H1 (cell line): ENCODE results near the gene GABRR3. TPM values are rescaled to one million over a fixed set of nuclear protein-coding genes. Genes with fewer than 3 reads are reported as not detected.

Experiments
- CTCF ChIA-PET: fragments of 300-600 bp; sonication (Branson Sonifier 250); formaldehyde crosslinking; loops from one replicate; lab custom pipeline; 2021; ENCODE audit not compliant: partially characterized antibody; lab: Charles Lee
- POLR2A ChIA-PET: fragments of 300-600 bp; sonication (Branson Sonifier 250); formaldehyde crosslinking; loops from one replicate; lab custom pipeline; 2021; ENCODE audit warnings: inconsistent platforms; ENCODE audit not compliant: partially characterized antibody; lab: Charles Lee
- DNase-seq, 2 experiments: peaks; one replicate each; pipeline versions ENCODE4 v3.0.0 to v3.0.0-alpha.2; 2010 to 2022; ENCODE audit warnings: low spot score in 2 of 2, low read depth in 1 of 2, mixed read lengths in 1 of 2
- FAIRE-seq: peaks from 2 replicates; lab custom pipeline; 2011; peaks lifted over from hg19 to GRCh38; lab: Jason Lieb, UNC
- H2AFZ ChIP-seq: 2 replicates; pipeline ENCODE4 v1.8.1; 2012; ENCODE audit warnings: low read length, inconsistent platforms
- H2AK5ac ChIP-seq: 2 replicates; pipeline ENCODE4 v1.6.1; 2013; ENCODE audit warnings: low read depth, low read length
- H2BK120ac ChIP-seq: replicated peaks from 2 replicates; pipeline ENCODE3; 2013; ENCODE audit warnings: low read depth, low read length, inconsistent platforms
- H2BK12ac ChIP-seq: 2 replicates; pipeline ENCODE4 v1.6.1; 2013; ENCODE audit warnings: low read depth, low read length
- H2BK15ac ChIP-seq: 2 replicates; pipeline ENCODE4 v1.6.1; 2013; ENCODE audit warnings: low read length
- H2BK20ac ChIP-seq: 2 replicates; pipeline ENCODE4 v1.6.1; 2013; ENCODE audit warnings: low read length
- H2BK5ac ChIP-seq: 2 replicates; pipeline ENCODE4 v1.6.1; 2013; ENCODE audit warnings: low read depth, low read length
- H3K14ac ChIP-seq: 2 replicates; pipeline ENCODE4 v1.6.1; 2013; ENCODE audit warnings: inconsistent platforms; ENCODE audit not compliant: insufficient read length
- H3K18ac ChIP-seq: 2 replicates; pipeline ENCODE4 v1.6.1; 2013; ENCODE audit warnings: low read length; ENCODE audit errors: extremely low read depth
- H3K23ac ChIP-seq: 2 replicates; pipeline ENCODE4 v1.6.1; 2013; ENCODE audit warnings: inconsistent platforms; ENCODE audit not compliant: insufficient read length
- H3K23me2 ChIP-seq: 2 replicates; pipeline ENCODE4 v1.6.1; 2013; ENCODE audit warnings: low read depth, low read length
- H3K27ac ChIP-seq: 2 replicates; pipeline ENCODE4 v1.6.1; 2011; ENCODE audit warnings: low read depth, low read length, inconsistent platforms
- H3K27me3 ChIP-seq, 4 experiments: replicated peaks in 1 of 4; 1 replicate in 1 of 4; 2 replicates in 3 of 4; pipeline versions ENCODE4 v1.6.1 to v1.8.1; 2011 to 2013; ENCODE audit warnings: low read length in 3 of 4, mild to moderate bottlenecking in 3 of 4, inconsistent platforms in 2 of 4, mixed read lengths in 2 of 4, moderate library complexity in 1 of 4; ENCODE audit not compliant: control insufficient read depth in 3 of 4, insufficient read depth in 3 of 4; ENCODE audit errors: extremely low read depth in 1 of 4
- H3K36me3 ChIP-seq, 4 experiments: 2 replicates each; pipeline versions ENCODE4 v1.6.1 to v1.8.1; 2011 to 2013; ENCODE audit warnings: mild to moderate bottlenecking in 4 of 4, low read length in 3 of 4, moderate library complexity in 2 of 4, control low read depth in 1 of 4, inconsistent platforms in 1 of 4; ENCODE audit not compliant: insufficient read depth in 4 of 4, control insufficient read depth in 2 of 4
- H3K4ac ChIP-seq: replicated peaks from 2 replicates; pipeline ENCODE3; 2013; ENCODE audit warnings: low read length, low read depth, mixed read lengths, inconsistent platforms; ENCODE audit not compliant: insufficient read length
- H3K4me1 ChIP-seq, 4 experiments: replicated peaks in 1 of 4; 1 replicate in 1 of 4; 2 replicates in 3 of 4; pipeline versions ENCODE4 v1.6.1 to v1.8.1; 2011 to 2013; ENCODE audit warnings: low read length in 3 of 4, inconsistent platforms in 2 of 4, mixed read lengths in 1 of 4; ENCODE audit not compliant: insufficient read depth in 4 of 4, control insufficient read depth in 3 of 4
- H3K4me2 ChIP-seq, 2 experiments: 2 replicates each; pipeline versions ENCODE4 v1.6.1 to v1.8.1; 2011 to 2013; ENCODE audit warnings: low read depth in 2 of 2, low read length in 2 of 2, control low read depth in 1 of 2, inconsistent platforms in 1 of 2, mild to moderate bottlenecking in 1 of 2; ENCODE audit not compliant: insufficient read depth in 1 of 2
- H3K4me3 ChIP-seq, 4 experiments: fragments of 200-600, 300-600 bp in 1 of 4; sonication (generic), shearing (Covaris generic), sonication (Bioruptor Twin) in 1 of 4; 2 replicates each; pipeline versions ENCODE4 v1.5.1 to v1.8.1; 2011 to 2016; ENCODE audit warnings: low read length in 4 of 4, low read depth in 3 of 4, control low read depth in 2 of 4, inconsistent platforms in 2 of 4, mild to moderate bottlenecking in 2 of 4, mixed read lengths in 1 of 4, moderate library complexity in 1 of 4; ENCODE audit not compliant: insufficient read depth in 2 of 4; ENCODE audit errors: extremely low read depth in 1 of 4
- H3K56ac ChIP-seq: replicated peaks from 2 replicates; pipeline ENCODE3; 2013; ENCODE audit warnings: low read depth, mild to moderate bottlenecking, mixed read lengths, low read length, inconsistent platforms; ENCODE audit not compliant: insufficient read length
- H3K79me1 ChIP-seq: 2 replicates; pipeline ENCODE4 v1.6.1; 2013; ENCODE audit warnings: low read depth, low read length, control low read depth
- H3K79me2 ChIP-seq, 2 experiments: 2 replicates each; pipeline versions ENCODE4 v1.6.1 to v1.8.1; 2012 to 2013; ENCODE audit warnings: low read length in 2 of 2, mild to moderate bottlenecking in 2 of 2, inconsistent platforms in 1 of 2; ENCODE audit not compliant: insufficient read depth in 2 of 2, control insufficient read depth in 1 of 2
- H3K9ac ChIP-seq, 4 experiments: replicated peaks in 1 of 4; 1 replicate in 1 of 4; 2 replicates in 3 of 4; pipeline versions ENCODE4 v1.6.1 to v1.8.1; 2011 to 2013; ENCODE audit warnings: low read depth in 3 of 4, low read length in 3 of 4, control low read depth in 2 of 4, mild to moderate bottlenecking in 2 of 4, moderate library complexity in 2 of 4, inconsistent platforms in 1 of 4; ENCODE audit errors: extremely low read depth in 1 of 4
- H3K9me3 ChIP-seq, 2 experiments: 2 replicates each; pipeline versions ENCODE4 v1.6.1 to v1.8.1; 2012 to 2013; ENCODE audit warnings: mild to moderate bottlenecking in 2 of 2, moderate library complexity in 2 of 2, control low read depth in 1 of 2, inconsistent platforms in 1 of 2, low read depth in 1 of 2, low read length in 1 of 2, mixed read lengths in 1 of 2; ENCODE audit not compliant: insufficient read depth in 2 of 2
- H4K20me1 ChIP-seq, 2 experiments: replicated peaks in 1 of 2; 2 replicates each; pipeline versions ENCODE3 to v1.8.1; 2011 to 2013; ENCODE audit warnings: inconsistent platforms in 2 of 2, low read length in 2 of 2, mild to moderate bottlenecking in 1 of 2; ENCODE audit not compliant: insufficient read depth in 2 of 2, control insufficient read depth in 1 of 2
- H4K5ac ChIP-seq: 2 replicates; pipeline ENCODE4 v1.6.1; 2013; ENCODE audit warnings: low read length, low read depth, mixed read lengths, inconsistent platforms; ENCODE audit not compliant: insufficient read length
- H4K8ac ChIP-seq: 2 replicates; pipeline ENCODE4 v1.8.0; 2013; ENCODE audit warnings: mild to moderate bottlenecking, moderate library complexity, low read length, inconsistent platforms; ENCODE audit not compliant: insufficient read depth; ENCODE audit errors: extremely low read depth
- H4K91ac ChIP-seq: replicated peaks from 2 replicates; pipeline ENCODE3; 2013; ENCODE audit warnings: low read length, mixed read lengths, inconsistent platforms; ENCODE audit not compliant: insufficient read length
- CEBPB ChIP-seq: IDR thresholded peaks from 2 replicates; pipeline ENCODE4 v1.6.1; 2012; ENCODE audit warnings: low read depth, low read length
- FOSL1 ChIP-seq: IDR thresholded peaks from 2 replicates; pipeline ENCODE4 v1.6.1; 2011; ENCODE audit warnings: mild to moderate bottlenecking, low read depth, low read length, moderate library complexity; ENCODE audit not compliant: insufficient read depth
- JUN ChIP-seq: IDR thresholded peaks from 2 replicates; pipeline ENCODE4 v1.6.1; 2011; ENCODE audit warnings: low read depth, mild to moderate bottlenecking, improper control_type of control experiment, low read length
- RAD21 ChIP-seq, 2 experiments: IDR thresholded peaks in 1 of 2; conservative IDR thresholded peaks in 1 of 2; 2 replicates each; pipeline ENCODE4 v1.6.1; 2011; ENCODE audit warnings: low read depth in 2 of 2, low read length in 2 of 2, improper control_type of control experiment in 1 of 2, inconsistent platforms in 1 of 2, mild to moderate bottlenecking in 1 of 2, moderate library complexity in 1 of 2
- RBBP5 ChIP-seq: IDR thresholded peaks from 2 replicates; pipeline ENCODE4 v1.7.1; 2012; ENCODE audit warnings: low read depth, mild to moderate bottlenecking, inconsistent platforms, low read length, moderate library complexity, borderline replicate concordance
- RNF2 ChIP-seq: fragments of 200-900, 300-1000 bp; sonication (generic); IDR thresholded peaks from 2 replicates; pipeline ENCODE4 v1.7.1; 2016; ENCODE audit warnings: borderline replicate concordance, low read depth, mild to moderate bottlenecking, antibody characterized with exemption, low read length; ENCODE audit not compliant: poor library complexity, severe bottlenecking; ENCODE audit errors: missing control alignments
- RXRA ChIP-seq: IDR thresholded peaks from 2 replicates; pipeline ENCODE4 v1.6.1; 2011; ENCODE audit warnings: low read depth, mild to moderate bottlenecking, low read length, moderate library complexity; ENCODE audit not compliant: insufficient read depth
- SP4 ChIP-seq: IDR thresholded peaks from 2 replicates; pipeline ENCODE4 v1.6.1; 2012; ENCODE audit warnings: low read length, inconsistent platforms
- WGBS, 2 experiments: shearing (Covaris generic) in 1 of 2; methylation state at CpG; one replicate each; pipeline versions ENCODE4 v1.1.6 to v1.1.7; 2013 to 2015; ENCODE audit warnings: low lambda C conversion rate in 2 of 2, mixed read lengths in 2 of 2, inconsistent platforms in 1 of 2, low coverage in 1 of 2, missing lambda C conversion rate in 1 of 2; ENCODE audit not compliant: insufficient replicate concordance in 2 of 2, insufficient coverage in 1 of 2, insufficient read length in 1 of 2; ENCODE audit errors: extremely low coverage in 1 of 2, missing lambda C conversion rate in 1 of 2; 5-methylcytosine and 5-hydroxymethylcytosine counted together
- polyA plus RNA-seq, 7 experiments: library from polyadenylated mRNA; depleted of rRNA in 3 of 7; stranded (reverse) in 5 of 7; unstranded in 2 of 7; fragments of >200 nt in 5 of 7; fragments of 200-250 nt in 2 of 7; gene quantifications; 1 replicate in 5 of 7; 2 replicates in 1 of 7; 4 replicates in 1 of 7; pipeline versions ENCODE4 v1.2.1 to v1.2.3, GENCODE V29; 2011 to 2013; ENCODE audit warnings: missing spikeins in 2 of 7, mixed read lengths in 2 of 7
- total RNA-seq: library from RNA; stranded (reverse); fragmentation: NEBNext Ultra II Directional; extraction: Animal tissue kit (Norgen Biotek cat#: 25700); gene quantifications from 2 replicates; pipeline ENCODE4 v1.2.1, GENCODE V29; 2021
- TF ChIP-seq, protein P1 (sequence below): IDR thresholded peaks from 2 replicates; pipeline ENCODE4 v1.6.1; 2011; ENCODE audit warnings: low read depth, mild to moderate bottlenecking, low read length; ENCODE audit not compliant: insufficient read depth
- TF ChIP-seq, protein P2 (sequence below), 3 experiments: IDR thresholded peaks; 1 replicate in 2 of 3; 2 replicates in 1 of 3; pipeline versions ENCODE4 v1.5.1 to v1.6.1; 2011; ENCODE audit warnings: low read length in 3 of 3, mild to moderate bottlenecking in 3 of 3, inconsistent platforms in 2 of 3, low read depth in 1 of 3, moderate library complexity in 1 of 3; ENCODE audit not compliant: insufficient read depth in 1 of 3; ENCODE audit errors: control extremely low read depth in 1 of 3

The GABRR3 gene
- total and polyA plus RNA-seq, 2 of the 8 experiments (the other 6 are each of a cell fraction or from before 2014, with no cell fraction given) = not detected

DNA sequence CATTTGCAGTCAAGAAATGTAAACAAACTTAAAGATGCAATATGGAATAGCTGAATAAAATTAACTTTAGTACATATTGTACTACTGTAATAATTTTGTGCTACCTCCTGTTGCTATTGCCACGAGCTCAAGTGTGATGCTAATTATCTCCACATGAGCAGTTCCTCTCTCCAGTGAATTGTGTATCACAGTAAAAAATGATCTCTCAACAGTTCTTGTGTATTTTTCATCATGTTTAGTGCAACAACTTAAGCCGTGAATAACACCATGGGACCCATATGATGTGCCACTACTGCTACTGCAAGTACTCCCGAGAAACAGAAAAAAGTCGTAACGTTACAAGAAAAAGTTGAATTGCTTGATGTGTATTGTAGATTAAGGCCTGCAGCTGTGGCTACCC, 75.2 kb downstream of the GABRR3 start:
- Histone ChIP-seq H2BK5ac (no peak overlapping the region), H3K9me3 (no peaks in the 10 kb centered on the region), H4K5ac (no peak overlapping the region), H3K9ac (no peak overlapping the region), H3K4me3 (no peak overlapping the region), H3K36me3 (peaks cover 0 to 2% (median 0%) of the 10 kb centered on the region in 4 experiments; a peak in 1 of 8 replicates), H3K27me3 (no peaks in the 10 kb centered on the region), H3K23me2 (no peaks in the 10 kb centered on the region), H4K91ac (no peak overlapping the region), H3K79me2 (no peaks in the 10 kb centered on the region), H2BK20ac (no peak overlapping the region), H2BK120ac (no peak overlapping the region), H4K8ac (no peak overlapping the region), H3K4me2 (no peak overlapping the region), H3K4ac (no peak overlapping the region), H3K79me1 (no peaks in the 10 kb centered on the region), H3K23ac (no peak overlapping the region), H2AFZ (no peak overlapping the region), H2BK12ac (no peak overlapping the region), H2AK5ac (no peak overlapping the region), H3K14ac (no peak overlapping the region), H3K18ac (no peak overlapping the region), H4K20me1 (no peaks in the 10 kb centered on the region), H3K27ac (no peak overlapping the region), H3K56ac (no peak overlapping the region), H3K4me1 (no peaks in the 10 kb centered on the region), H2BK15ac (no peak overlapping the region)
- DNase-seq (no peak), FAIRE-seq (no peak)
- 91% methylated on average over 5 of the region's 5 CpGs; no CpG with 5 or more reads in 1 of the 2 experiments for WGBS, 2 experiments
- CTCF ChIA-PET = interaction anchor here (1.0 to 1.9 kb wide), 2 partner anchors 8 to 10 kb away, joined by 3 to 5 read pairs; no protein-coding TSS in a partner anchor
- POLR2A ChIA-PET = no interaction called here
- TF ChIP-seq, protein P1, sequence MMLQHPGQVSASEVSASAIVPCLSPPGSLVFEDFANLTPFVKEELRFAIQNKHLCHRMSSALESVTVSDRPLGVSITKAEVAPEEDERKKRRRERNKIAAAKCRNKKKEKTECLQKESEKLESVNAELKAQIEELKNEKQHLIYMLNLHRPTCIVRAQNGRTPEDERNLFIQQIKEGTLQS = no peak
- no peak for TF ChIP-seq CEBPB
- TF ChIP-seq RXRA = no peak
- TF ChIP-seq RAD21 (IDR thresholded peaks at IDR 0.05 in 1 of 2, conservative IDR thresholded peaks at IDR 0.05 in 1 of 2; ENCODE audit: low read depth in 2 of 2, low read length in 2 of 2) = no peak
- TF ChIP-seq JUN = no peak
- no peak for TF ChIP-seq SP4
- no peak for TF ChIP-seq FOSL1
- no peak for TF ChIP-seq RNF2
- no peak for TF ChIP-seq RBBP5
- TF ChIP-seq, protein P2, sequence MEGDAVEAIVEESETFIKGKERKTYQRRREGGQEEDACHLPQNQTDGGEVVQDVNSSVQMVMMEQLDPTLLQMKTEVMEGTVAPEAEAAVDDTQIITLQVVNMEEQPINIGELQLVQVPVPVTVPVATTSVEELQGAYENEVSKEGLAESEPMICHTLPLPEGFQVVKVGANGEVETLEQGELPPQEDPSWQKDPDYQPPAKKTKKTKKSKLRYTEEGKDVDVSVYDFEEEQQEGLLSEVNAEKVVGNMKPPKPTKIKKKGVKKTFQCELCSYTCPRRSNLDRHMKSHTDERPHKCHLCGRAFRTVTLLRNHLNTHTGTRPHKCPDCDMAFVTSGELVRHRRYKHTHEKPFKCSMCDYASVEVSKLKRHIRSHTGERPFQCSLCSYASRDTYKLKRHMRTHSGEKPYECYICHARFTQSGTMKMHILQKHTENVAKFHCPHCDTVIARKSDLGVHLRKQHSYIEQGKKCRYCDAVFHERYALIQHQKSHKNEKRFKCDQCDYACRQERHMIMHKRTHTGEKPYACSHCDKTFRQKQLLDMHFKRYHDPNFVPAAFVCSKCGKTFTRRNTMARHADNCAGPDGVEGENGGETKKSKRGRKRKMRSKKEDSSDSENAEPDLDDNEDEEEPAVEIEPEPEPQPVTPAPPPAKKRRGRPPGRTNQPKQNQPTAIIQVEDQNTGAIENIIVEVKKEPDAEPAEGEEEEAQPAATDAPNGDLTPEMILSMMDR (IDR thresholded peaks at IDR 0.05; ENCODE audit: control extremely low read depth in 1 of 3, insufficient read depth in 1 of 3, low read depth in 1 of 3, low read length in 3 of 3) = no peak
